HG03571 (cell line): Measurements from ENCODE around the gene CNOT10.

Experiments used
- ATAC-seq: cut with Tn5 transposase; IDR thresholded peaks from one replicate; pipeline ENCODE4 v1.9.1; 2021; ENCODE audit not compliant: unreplicated experiment

The CNOT10 gene

GRCh38 chr3:32817558-32818228 is 132.7 kb downstream of the CNOT10 start, which contains the start of gene TRIM71:
TSS of gene TRIM71 (plus strand) at chr3:32817997. CDS start at chr3:32818081, 84 bp downstream.
- no peak for ATAC-seq

- no peak for ATAC-seq
Observed at GRCh38 chr3:32818229-32818969, 133.4 kb downstream of the CNOT10 start.

- no peak for ATAC-seq
Observed at GRCh38 chr3:32818970-32819511, 134.1 kb downstream of the CNOT10 start.

- ATAC-seq = no peak
Observed at GRCh38 chr3:32819551-32820348, 134.8 kb downstream of the CNOT10 start.

- no peak for ATAC-seq
Observed at GRCh38 chr3:32820430-32820829, 135.4 kb downstream of the CNOT10 start.

GRCh38 chr3:32820971-32821685 is 136.1 kb downstream of the CNOT10 start:
- no peak for ATAC-seq

GRCh38 chr3:32821686-32822296 is 136.8 kb downstream of the CNOT10 start:
- ATAC-seq = no peak

GRCh38 chr3:32822609-32823498 is 137.9 kb downstream of the CNOT10 start:
- ATAC-seq = no peak
